ENCODE results near the gene GOLGA5.
"Not testable (repeated sequence)": the region's sequence is repeated elsewhere in the genome, so short reads cannot be mapped to it uniquely, and the experiment has no call there.

Gene GOLGA5

DNA sequence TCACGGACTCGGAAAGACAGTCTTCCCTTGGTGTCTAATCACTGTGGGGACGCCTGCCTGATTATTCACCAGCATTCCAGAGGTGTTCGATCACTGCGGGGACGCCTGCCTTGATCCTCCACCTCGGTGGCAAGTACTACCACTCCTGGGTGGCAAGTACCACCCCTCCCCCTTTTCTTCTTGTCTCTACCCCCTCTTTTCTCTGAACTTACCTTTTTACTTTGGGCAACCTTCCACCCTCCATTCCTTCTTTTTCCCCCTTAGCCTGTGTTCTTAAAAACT is 33.6 kb upstream of the GOLGA5 start:
- in situ Hi-C loops (cut with HindIII; ENCODE audit: low sequenced_read_pairs), result no loop called here
- TF ChIP-seq, protein P1, sequence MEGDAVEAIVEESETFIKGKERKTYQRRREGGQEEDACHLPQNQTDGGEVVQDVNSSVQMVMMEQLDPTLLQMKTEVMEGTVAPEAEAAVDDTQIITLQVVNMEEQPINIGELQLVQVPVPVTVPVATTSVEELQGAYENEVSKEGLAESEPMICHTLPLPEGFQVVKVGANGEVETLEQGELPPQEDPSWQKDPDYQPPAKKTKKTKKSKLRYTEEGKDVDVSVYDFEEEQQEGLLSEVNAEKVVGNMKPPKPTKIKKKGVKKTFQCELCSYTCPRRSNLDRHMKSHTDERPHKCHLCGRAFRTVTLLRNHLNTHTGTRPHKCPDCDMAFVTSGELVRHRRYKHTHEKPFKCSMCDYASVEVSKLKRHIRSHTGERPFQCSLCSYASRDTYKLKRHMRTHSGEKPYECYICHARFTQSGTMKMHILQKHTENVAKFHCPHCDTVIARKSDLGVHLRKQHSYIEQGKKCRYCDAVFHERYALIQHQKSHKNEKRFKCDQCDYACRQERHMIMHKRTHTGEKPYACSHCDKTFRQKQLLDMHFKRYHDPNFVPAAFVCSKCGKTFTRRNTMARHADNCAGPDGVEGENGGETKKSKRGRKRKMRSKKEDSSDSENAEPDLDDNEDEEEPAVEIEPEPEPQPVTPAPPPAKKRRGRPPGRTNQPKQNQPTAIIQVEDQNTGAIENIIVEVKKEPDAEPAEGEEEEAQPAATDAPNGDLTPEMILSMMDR (IDR thresholded peaks at IDR 0.05; ENCODE audit: low read depth, low read length, missing control alignments), result no peak
- DNase-seq (ENCODE audit: low read depth), result no peak
- no peak overlapping the region for H3K4me3 ChIP-seq (ENCODE audit: low read depth, low read length)

- in situ Hi-C loops (cut with HindIII; ENCODE audit: low sequenced_read_pairs); H3K4me3 ChIP-seq (ENCODE audit: low read depth, low read length); DNase-seq (ENCODE audit: low read depth): not testable (repeated sequence)
These were observed 30.2 kb upstream of the GOLGA5 start for GRCh38 chr14:92763666-92764631.

- H3K4me3 ChIP-seq (ENCODE audit: low read depth, low read length); in situ Hi-C loops (cut with HindIII; ENCODE audit: low sequenced_read_pairs); DNase-seq (ENCODE audit: low read depth): not testable (repeated sequence)
These were observed 25.9 kb upstream of the GOLGA5 start for GRCh38 chr14:92768236-92768635.

GRCh38 chr14:92768795-92769194 is 25.3 kb upstream of the GOLGA5 start:
- H3K4me3 ChIP-seq (ENCODE audit: low read depth, low read length), result no peak overlapping the region
- DNase-seq (ENCODE audit: low read depth), result no peak
- in situ Hi-C loops (cut with HindIII; ENCODE audit: low sequenced_read_pairs), result no loop called here
- TF ChIP-seq, protein P1 (IDR thresholded peaks at IDR 0.05; ENCODE audit: low read depth, low read length, missing control alignments), result no peak

- DNase-seq (ENCODE audit: low read depth), result no peak
- in situ Hi-C loops (cut with HindIII; ENCODE audit: low sequenced_read_pairs), result no loop called here
- no peak overlapping the region for H3K4me3 ChIP-seq (ENCODE audit: low read depth, low read length)
- TF ChIP-seq, protein P1 (IDR thresholded peaks at IDR 0.05; ENCODE audit: low read depth, low read length, missing control alignments), result no peak
These were observed 23.6 kb upstream of the GOLGA5 start for GRCh38 chr14:92770484-92770883.

GRCh38 chr14:92774572-92774971 is 19.5 kb upstream of the GOLGA5 start:
- H3K4me3 ChIP-seq (ENCODE audit: low read depth, low read length), result no peak overlapping the region
- in situ Hi-C loops (cut with HindIII; ENCODE audit: low sequenced_read_pairs), result no loop called here
- no peak for DNase-seq (ENCODE audit: low read depth)
- TF ChIP-seq, protein P1 (IDR thresholded peaks at IDR 0.05; ENCODE audit: low read depth, low read length, missing control alignments), result no peak

- DNase-seq (ENCODE audit: low read depth); in situ Hi-C loops (cut with HindIII; ENCODE audit: low sequenced_read_pairs): not testable (repeated sequence)
These were observed 18.8 kb upstream of the GOLGA5 start for GRCh38 chr14:92775292-92775691.

DNA sequence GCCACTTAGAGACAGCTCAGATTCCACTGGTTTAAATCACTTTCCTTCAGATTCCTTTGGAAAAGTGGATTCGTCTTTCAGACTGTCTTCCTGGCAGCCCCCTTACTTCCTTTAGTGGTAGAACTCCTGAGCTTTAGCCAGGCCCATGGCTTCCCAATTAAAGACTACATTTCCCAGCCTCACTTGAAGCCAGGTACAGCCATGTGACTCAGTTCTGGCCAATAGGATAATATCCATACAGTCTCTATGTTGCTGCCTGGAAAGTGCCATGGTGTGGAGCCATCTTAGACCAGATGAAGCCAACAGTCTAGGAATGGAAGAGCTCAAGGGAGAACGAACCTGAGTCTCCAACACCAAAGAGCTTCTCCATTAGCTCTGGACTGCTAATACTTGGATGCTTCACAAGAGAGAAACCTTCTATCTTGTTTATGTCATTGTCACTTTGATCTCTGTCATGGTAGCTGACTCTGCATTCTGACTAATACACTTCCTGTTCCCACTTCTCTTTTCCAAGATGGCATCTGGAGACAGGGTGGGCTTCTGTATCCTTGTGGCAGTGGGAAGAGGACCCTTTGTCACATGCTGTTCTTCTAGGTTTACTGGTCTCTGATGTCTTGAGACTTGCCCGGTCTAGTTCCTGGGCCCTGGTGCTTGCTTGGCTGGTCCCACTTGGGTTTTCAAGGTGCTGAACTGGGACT is 15.1 kb upstream of the GOLGA5 start:
- in situ Hi-C loops (cut with HindIII; ENCODE audit: low sequenced_read_pairs); DNase-seq (ENCODE audit: low read depth); H3K4me3 ChIP-seq (ENCODE audit: low read depth, low read length): not testable (repeated sequence)

More at GRCh38 chr14:92775292-92775691, 18.8 kb upstream of the GOLGA5 start:
- H3K4me3 ChIP-seq (ENCODE audit: low read depth, low read length), result not testable (repeated sequence)

Measured in astrocyte of the cerebellum (primary cell).